Activated B cell treated with CpG ODN at 0.5 μM for 24 hours (primary cell): ENCODE data around the gene RACGAP1. TPM values are rescaled to one million over a fixed set of nuclear protein-coding genes. Genes with fewer than 3 reads are reported as not detected.

ENCODE experiments used
- ATAC-seq: fragments of 200-7000 bp; cut with Tn5 transposase; one replicate; pipeline ENCODE4 v1.10.0; 2021; ENCODE audit warnings: low read depth, mild to moderate bottlenecking, moderate library complexity
- CTCF ChIA-PET: fragments of 350-600 bp; sonication (Branson Sonifier 250); formaldehyde crosslinking; loops from one replicate; lab custom pipeline; 2021; ENCODE audit warnings: antibody characterized with exemption; lab: Charles Lee
- POLR2A ChIA-PET: fragments of 350-600 bp; sonication (Branson Sonifier 250); formaldehyde crosslinking; loops from one replicate; lab custom pipeline; 2021; ENCODE audit warnings: antibody characterized with exemption; lab: Charles Lee
- DNase-seq: peaks from one replicate; pipeline ENCODE4 v3.0.0; 2022
- H3K27ac Mint-ChIP-seq: one replicate; pipeline ENCODE4 v1.8.0; 2020; ENCODE audit warnings: mixed read lengths
- H3K27me3 Mint-ChIP-seq: one replicate; pipeline ENCODE4 v1.8.0; 2021; ENCODE audit warnings: mixed read lengths
- H3K36me3 Mint-ChIP-seq: one replicate; pipeline ENCODE4 v1.8.0; 2021; ENCODE audit warnings: low read depth, mixed read lengths
- H3K4me1 Mint-ChIP-seq: one replicate; pipeline ENCODE4 v1.8.0; 2021; ENCODE audit warnings: mixed read lengths
- H3K4me3 Mint-ChIP-seq: one replicate; pipeline ENCODE4 v1.8.0; 2020; ENCODE audit warnings: mild to moderate bottlenecking, mixed read lengths
- H3K9me3 Mint-ChIP-seq: one replicate; pipeline ENCODE4 v1.8.0; 2020; ENCODE audit warnings: mixed read lengths
- CTCF ChIP-seq: fragments of 200-600 bp; IDR thresholded peaks from one replicate; pipeline ENCODE4 v1.8.0; 2022; ENCODE audit warnings: antibody characterized with exemption, mild to moderate bottlenecking
- intact Hi-C: fragments of 100-400 bp; cut with micrococcal nuclease; formaldehyde crosslinking; loops from one replicate; pipeline ENCODE4 v1.15.1; 2024
- total RNA-seq: library from RNA; stranded (reverse); gene quantifications from 2 replicates; pipeline ENCODE4 v1.2.3, GENCODE V29; 2022

The RACGAP1 gene
- total RNA-seq, 1 donor from 2014 or later = 12.6 TPM

DNA sequence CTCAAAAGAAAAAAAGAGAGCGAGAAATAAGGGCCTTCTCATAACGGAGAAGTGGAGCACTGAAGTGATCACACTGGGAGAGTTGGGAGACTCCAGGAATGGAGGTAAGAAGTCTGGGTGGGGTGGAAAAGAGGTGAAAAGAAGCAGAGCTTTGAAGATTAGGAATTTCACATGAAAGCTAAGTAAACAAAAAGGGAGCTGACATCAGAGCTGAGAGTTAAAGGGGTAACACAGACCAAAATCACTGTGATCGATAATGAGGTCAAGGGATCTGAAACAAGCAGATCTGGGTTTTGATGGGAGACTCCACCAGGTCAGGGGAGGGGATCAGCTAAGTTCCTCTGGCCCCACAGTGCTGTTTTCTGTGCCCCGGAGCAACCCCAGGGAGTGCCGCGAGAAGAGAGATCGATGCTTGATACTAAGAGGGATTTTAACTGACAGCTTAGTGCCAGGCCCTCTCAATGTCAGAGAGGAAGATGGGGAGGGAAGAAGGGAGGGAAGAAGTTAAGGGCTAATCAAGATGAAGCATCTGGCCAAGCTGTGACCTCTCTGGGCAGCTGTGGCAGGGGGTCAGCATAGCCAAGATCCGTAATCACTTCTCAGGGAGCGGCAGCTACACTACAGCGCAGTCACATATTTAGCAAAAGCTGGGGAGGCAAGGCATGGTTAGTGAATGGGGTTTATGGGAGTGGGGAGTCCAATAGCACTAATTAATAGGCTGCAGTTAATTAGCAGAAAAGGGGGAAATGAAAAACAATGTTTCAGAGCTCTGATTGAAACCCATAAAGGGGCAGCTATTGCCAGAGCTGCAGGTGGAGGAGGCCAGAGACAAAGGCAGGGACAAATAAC, 44.6 kb downstream of the RACGAP1 start:
- intact Hi-C loops = no loop called here
- Mint-ChIP-seq H3K4me1 (no peaks in the 10 kb centered on the region), H3K9me3 (no peaks in the 10 kb centered on the region), H3K36me3 (no peaks in the 10 kb centered on the region), H3K27ac (no peak overlapping the region), H3K4me3 (no peak overlapping the region), H3K27me3 (no peaks in the 10 kb centered on the region)
- no peak for ATAC-seq
- CTCF ChIA-PET = interaction anchor here (1.3 to 3.6 kb wide), 3 partner anchors 14 to 75 kb away, joined by 4 to 12 read pairs (median 6); no protein-coding TSS in a partner anchor
- POLR2A ChIA-PET = no interaction called here
- no peak for TF ChIP-seq CTCF
- DNase-seq = no peak

GRCh38 chr12:49979791-49980190, 45.5 kb downstream of the RACGAP1 start:
- DNase-seq (no peak), ATAC-seq (no peak)
- Mint-ChIP-seq H3K36me3 (no peaks in the 10 kb centered on the region), H3K4me1 (no peaks in the 10 kb centered on the region), H3K4me3 (no peak overlapping the region), H3K27me3 (no peaks in the 10 kb centered on the region), H3K9me3 (no peaks in the 10 kb centered on the region), H3K27ac (no peak overlapping the region)
- ChIA-PET POLR2A (interaction anchor here (0.6 kb wide), 1 partner anchor 714 kb away, joined by 4 read pairs; no protein-coding TSS in a partner anchor), CTCF (interaction anchor here (1.9 kb wide), 1 partner anchor 34 kb away, joined by 6 read pairs; no protein-coding TSS in a partner anchor)
- TF ChIP-seq CTCF = no peak
- intact Hi-C loops = no loop called here

DNA sequence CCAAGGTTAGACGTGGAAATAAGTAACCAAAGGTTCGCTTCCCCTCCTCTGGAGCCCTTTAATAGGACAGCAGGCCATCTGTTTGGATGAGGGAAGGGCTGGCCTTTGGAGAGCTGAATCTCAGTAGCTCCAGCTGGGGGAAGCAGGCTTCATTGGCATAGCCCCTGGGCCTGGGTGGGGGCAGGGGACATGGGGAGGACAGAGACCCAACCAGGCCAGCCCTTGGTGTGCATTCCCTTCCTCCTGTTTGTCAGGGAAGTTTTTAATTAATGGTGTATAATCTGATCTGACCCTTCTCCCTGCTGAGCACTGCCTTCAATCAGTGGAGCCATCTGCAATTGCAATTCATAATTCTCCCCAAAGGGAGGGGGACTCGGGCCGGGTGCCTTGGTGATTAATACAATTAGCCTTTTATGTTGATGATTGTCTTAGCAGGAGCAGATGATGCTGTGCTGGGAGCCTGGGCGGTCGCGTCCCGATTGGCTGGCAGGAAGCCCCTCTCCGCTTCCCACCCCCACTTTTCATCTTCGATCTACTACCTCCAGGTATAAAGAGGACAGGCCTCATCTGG, 46.2 kb downstream of the RACGAP1 start:
- Mint-ChIP-seq H3K4me3 (no peak overlapping the region), H3K36me3 (no peaks in the 10 kb centered on the region), H3K9me3 (no peaks in the 10 kb centered on the region), H3K27ac (no peak overlapping the region), H3K27me3 (no peaks in the 10 kb centered on the region), H3K4me1 (no peaks in the 10 kb centered on the region)
- ChIA-PET CTCF (interaction anchor here (1.1 to 1.5 kb wide), 2 partner anchors 12 to 60 kb away, joined by 3 to 4 read pairs; no protein-coding TSS in a partner anchor), POLR2A (interaction anchor here (0.6 kb wide), 1 partner anchor 714 kb away, joined by 4 read pairs; no protein-coding TSS in a partner anchor)
- TF ChIP-seq CTCF = no peak
- intact Hi-C loops = no loop called here
- no peak for ATAC-seq
- DNase-seq = no peak

DNA sequence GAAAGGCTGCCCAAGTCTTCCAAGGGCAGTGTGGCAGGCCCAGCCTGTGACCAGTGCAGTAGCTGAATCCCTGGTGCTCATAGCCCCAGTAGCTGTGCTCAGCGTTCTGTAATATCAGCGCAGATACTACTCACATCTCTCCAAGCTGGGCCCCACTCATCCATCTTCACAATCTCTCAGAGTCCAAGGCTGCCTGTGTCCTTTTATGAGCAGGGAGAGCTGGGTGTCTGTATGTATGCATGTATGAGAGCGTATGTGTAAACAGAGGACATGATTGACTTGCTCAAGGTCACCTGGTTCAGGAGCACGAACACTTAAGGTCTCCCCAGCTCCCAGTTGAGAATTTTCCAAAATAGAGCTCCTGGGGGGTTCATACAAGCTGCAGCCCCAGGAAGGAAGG, 47.2 kb downstream of the RACGAP1 start:
- ChIA-PET POLR2A (no interaction called here), CTCF (interaction anchor here (1.1 to 1.5 kb wide), 2 partner anchors 11 to 61 kb away, joined by 3 to 4 read pairs; no protein-coding TSS in a partner anchor)
- no peak for DNase-seq
- no peak for ATAC-seq
- H3K4me1 Mint-ChIP-seq = no peaks in the 10 kb centered on the region
- H3K9me3 Mint-ChIP-seq = no peaks in the 10 kb centered on the region
- TF ChIP-seq CTCF = no peak
- H3K27me3 Mint-ChIP-seq = no peaks in the 10 kb centered on the region
- H3K36me3 Mint-ChIP-seq = no peaks in the 10 kb centered on the region
- intact Hi-C loops = no loop called here
- H3K27ac Mint-ChIP-seq = no peak overlapping the region
- H3K4me3 Mint-ChIP-seq = no peak overlapping the region

DNA sequence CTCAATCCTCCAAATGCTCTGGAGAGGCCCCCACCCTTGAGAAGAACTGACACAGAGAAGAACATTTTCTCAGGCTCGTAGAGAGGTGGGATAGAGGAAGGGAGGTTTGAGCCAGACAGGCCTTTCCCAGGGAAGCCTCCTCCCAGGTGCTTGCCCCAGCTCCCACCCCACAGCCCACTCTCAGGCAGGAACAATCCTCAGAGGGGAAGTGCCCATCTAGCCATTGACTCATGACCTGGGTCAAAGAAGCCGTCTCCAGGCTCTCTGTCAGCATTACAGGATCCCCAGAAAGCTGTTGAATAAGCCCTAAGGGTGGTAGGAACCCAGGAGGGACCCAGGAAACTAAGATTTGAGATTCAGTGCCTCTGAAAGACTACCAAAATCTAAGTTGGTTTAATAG, 48.7 kb downstream of the RACGAP1 start:
- Mint-ChIP-seq H3K27me3 (no peaks in the 10 kb centered on the region), H3K27ac (no peak overlapping the region), H3K4me1 (no peaks in the 10 kb centered on the region), H3K36me3 (no peaks in the 10 kb centered on the region), H3K4me3 (no peak overlapping the region), H3K9me3 (no peaks in the 10 kb centered on the region)
- TF ChIP-seq CTCF = no peak
- no peak for ATAC-seq
- ChIA-PET POLR2A (no interaction called here), CTCF (no interaction called here)
- intact Hi-C loops = no loop called here
- no peak for DNase-seq
